ENCODE results near the gene TUBGCP3.

Gene TUBGCP3

DNA sequence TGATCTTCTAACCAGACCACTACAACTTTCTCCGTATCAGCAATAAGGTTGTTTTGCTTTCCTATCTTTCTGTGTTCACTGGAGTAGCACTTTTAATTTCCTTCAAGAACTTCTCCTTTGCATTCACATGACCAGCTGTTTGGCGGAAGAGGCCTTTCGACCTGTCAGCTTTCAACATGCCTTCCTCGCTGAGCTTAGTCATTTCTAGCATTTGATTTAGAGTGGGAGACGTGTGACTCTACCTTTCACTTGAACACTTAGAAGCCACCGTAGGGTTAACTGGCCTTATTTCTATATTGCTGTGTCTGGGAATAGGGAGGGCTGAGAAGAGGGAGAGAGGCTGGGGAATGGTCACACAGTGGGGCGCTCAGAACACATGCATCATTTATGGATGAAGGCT, 104.7 kb downstream of the TUBGCP3 start:
- no peak for DNase-seq (ENCODE audit: low read depth)
- H3K4me3 ChIP-seq (ENCODE audit: low read length), result no peak overlapping the region

GRCh38 chr13:112481458-112481857, 106.5 kb downstream of the TUBGCP3 start:
- TF ChIP-seq, protein P1, sequence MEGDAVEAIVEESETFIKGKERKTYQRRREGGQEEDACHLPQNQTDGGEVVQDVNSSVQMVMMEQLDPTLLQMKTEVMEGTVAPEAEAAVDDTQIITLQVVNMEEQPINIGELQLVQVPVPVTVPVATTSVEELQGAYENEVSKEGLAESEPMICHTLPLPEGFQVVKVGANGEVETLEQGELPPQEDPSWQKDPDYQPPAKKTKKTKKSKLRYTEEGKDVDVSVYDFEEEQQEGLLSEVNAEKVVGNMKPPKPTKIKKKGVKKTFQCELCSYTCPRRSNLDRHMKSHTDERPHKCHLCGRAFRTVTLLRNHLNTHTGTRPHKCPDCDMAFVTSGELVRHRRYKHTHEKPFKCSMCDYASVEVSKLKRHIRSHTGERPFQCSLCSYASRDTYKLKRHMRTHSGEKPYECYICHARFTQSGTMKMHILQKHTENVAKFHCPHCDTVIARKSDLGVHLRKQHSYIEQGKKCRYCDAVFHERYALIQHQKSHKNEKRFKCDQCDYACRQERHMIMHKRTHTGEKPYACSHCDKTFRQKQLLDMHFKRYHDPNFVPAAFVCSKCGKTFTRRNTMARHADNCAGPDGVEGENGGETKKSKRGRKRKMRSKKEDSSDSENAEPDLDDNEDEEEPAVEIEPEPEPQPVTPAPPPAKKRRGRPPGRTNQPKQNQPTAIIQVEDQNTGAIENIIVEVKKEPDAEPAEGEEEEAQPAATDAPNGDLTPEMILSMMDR (conservative IDR thresholded peaks at IDR 0.05; ENCODE audit: low read depth, low read length), result no peak
- H3K4me3 ChIP-seq (ENCODE audit: low read length), result no peak overlapping the region
- DNase-seq (ENCODE audit: low read depth), result no peak

More for the DNA sequence above, 104.7 kb downstream of the TUBGCP3 start:
- TF ChIP-seq, protein P1 (conservative IDR thresholded peaks at IDR 0.05; ENCODE audit: low read depth, low read length), result no peak

GRCh38 chr13:112479389-112479788, 108.6 kb downstream of the TUBGCP3 start:
- DNase-seq (ENCODE audit: low read depth), result no peak
- no peak overlapping the region for H3K4me3 ChIP-seq (ENCODE audit: low read length)
- TF ChIP-seq, protein P1 (conservative IDR thresholded peaks at IDR 0.05; ENCODE audit: low read depth, low read length), result no peak

- H3K4me3 ChIP-seq (ENCODE audit: low read length), result no peak overlapping the region
- DNase-seq (ENCODE audit: low read depth), result no peak
- TF ChIP-seq, protein P1 (conservative IDR thresholded peaks at IDR 0.05; ENCODE audit: low read depth, low read length), result no peak
These were observed 110.8 kb downstream of the TUBGCP3 start for GRCh38 chr13:112477070-112477619.

DNA sequence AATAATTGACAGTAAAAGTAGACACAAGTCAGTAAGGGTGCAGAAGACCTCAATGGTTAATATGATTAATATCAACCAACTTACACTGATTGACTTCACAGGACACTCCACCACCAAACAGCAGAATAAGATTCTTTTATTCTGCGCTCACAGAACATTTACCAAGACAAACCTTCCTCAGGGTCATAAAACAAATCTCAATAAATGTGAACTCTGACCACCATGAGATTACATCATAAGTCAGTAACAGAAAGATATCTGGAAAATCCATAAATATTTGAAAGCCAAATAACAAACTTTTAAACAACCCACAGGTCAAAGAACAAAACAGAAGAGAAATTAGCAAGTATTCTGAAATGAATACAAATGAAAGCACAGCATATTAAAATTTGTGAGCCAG, 112.1 kb downstream of the TUBGCP3 start:
- TF ChIP-seq, protein P1 (conservative IDR thresholded peaks at IDR 0.05; ENCODE audit: low read depth, low read length), result no peak
- H3K4me3 ChIP-seq (ENCODE audit: low read length), result no peak overlapping the region
- no peak for DNase-seq (ENCODE audit: low read depth)

DNA sequence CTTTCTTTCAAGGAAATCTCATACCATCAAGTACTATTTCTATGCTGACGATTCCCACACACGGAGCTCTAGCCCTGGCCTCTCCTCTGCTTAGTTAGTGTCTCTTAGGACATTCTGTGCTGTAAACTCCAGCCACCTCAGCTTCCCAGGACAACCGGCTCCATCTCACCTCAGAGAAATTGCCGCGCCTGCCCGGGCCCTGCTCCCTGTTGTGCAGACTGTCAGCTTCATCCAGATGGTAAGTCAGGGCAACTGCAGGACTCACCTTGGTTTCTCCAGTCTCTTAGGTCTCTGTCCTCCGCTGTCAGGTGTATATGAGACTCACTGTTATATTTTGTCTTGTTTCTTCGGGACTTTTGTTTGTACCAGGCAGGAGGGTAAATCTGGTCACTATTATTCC, 113.1 kb downstream of the TUBGCP3 start:
- TF ChIP-seq, protein P1 (conservative IDR thresholded peaks at IDR 0.05; ENCODE audit: low read depth, low read length), result no peak
- DNase-seq (ENCODE audit: low read depth), result no peak
- H3K4me3 ChIP-seq (ENCODE audit: low read length), result no peak overlapping the region

DNA sequence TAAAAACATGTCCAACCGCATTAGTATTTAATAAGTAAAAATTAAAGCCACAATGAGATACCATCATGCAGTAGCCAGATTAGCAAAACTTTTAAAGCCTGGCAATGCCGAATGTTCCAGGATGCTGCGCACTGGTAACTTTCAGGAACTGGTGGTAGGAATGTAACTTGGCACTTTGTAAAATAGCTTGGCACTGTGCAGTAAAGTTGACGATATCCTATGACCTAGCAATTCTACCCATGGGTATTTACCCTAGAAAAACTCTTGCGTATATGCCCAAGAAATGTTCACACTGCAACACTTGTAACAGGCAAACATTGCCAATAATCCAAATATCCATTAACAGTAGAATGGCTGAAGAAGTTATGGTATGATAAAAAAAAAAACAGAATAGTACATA, 114.1 kb downstream of the TUBGCP3 start:
- H3K4me3 ChIP-seq (ENCODE audit: low read length), result no peak overlapping the region
- DNase-seq (ENCODE audit: low read depth), result no peak
- TF ChIP-seq, protein P1 (conservative IDR thresholded peaks at IDR 0.05; ENCODE audit: low read depth, low read length), result no peak
